Fibroblast of skin of scalp (primary cell): ENCODE results near the gene GSC.
"Not testable (repeated sequence)": the region's sequence is repeated elsewhere in the genome, so short reads cannot be mapped to it uniquely, and the experiment has no call there.

Source experiments
- DNase-seq: peaks from one replicate; pipeline ENCODE4 v3.0.0-alpha.2; 2013

GSC gene

GRCh38 chr14:94746131-94746530 lies 23.8 kb downstream of the GSC start:
- DNase-seq = no peak

DNA sequence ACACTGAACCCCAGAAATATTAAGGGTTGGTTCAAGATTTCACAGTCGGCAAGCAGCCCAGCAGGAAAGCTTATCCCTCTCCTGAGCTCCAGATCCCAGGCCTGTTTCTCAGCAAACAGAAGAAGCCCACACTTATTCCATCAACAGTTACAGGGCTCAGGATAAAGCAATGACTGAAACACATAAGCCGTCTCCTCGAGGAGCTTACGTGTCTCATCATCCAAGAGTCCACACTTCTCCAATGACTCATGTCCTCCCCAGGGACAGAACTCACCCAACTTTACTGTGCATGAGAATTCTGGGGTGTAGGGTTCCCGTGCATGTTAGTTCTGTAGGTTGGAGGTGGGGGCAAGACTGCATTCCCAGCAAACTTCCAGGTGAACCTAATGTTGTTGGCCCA lies 31.2 kb downstream of the GSC start:
- peak; percentile 30 for DNase-seq

DNA sequence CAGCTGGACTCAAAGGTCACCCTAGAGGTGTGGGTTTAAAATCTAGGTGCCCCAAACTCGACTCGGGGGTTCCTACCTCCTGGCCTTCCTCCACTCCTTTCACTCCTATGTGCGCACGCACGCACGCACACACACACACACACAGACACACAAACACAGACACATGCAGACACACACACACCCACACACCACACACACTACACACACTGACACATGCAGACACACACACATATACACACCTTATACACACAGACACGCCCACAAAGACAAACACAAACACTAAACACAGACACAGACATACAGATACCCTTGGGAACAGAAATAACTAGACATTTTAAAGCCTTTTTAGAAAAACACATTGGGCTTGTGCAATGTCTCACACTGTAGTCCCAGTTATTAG lies 31.8 kb downstream of the GSC start:
- DNase-seq = no peak

DNA sequence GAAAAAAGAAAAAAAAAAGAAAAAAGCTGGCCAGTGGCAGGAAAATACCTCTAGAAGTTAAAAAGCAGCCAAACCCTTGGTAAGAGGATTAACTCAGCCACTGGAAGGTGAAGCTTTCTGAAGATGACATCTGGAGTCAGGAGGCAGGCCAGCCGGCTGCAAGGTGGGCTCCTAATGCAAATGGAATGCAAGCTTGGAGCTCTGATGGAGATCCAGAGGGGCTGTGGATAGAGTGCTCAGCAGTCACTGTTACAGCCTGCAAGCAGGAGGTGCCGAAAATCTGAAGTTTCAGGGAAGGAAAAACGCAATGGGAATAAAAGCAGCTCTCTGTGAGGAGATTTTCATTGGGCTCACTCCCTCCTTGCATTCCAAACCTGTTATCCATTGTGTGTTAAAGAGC lies 41.0 kb downstream of the GSC start:
- no peak for DNase-seq

DNA sequence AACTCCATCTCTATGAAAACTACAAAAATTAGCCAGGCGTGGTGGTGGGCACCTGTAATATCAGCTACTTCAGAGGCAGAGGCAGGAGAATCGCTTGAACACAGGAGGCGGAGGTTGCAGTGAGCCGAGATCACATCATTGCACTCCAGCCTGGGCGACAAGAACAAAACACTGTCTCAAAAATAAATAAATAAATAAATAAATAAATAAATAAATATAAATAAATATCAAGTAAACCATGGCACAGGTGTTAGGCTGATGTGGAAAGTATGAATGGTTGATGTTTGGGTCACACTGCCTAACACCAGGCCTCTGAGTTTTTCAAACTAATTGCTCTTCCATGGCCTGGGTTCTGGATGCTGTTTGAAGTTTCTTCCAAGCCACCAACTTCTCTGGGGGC lies 41.5 kb downstream of the GSC start:
- DNase-seq = not testable (repeated sequence)

DNA sequence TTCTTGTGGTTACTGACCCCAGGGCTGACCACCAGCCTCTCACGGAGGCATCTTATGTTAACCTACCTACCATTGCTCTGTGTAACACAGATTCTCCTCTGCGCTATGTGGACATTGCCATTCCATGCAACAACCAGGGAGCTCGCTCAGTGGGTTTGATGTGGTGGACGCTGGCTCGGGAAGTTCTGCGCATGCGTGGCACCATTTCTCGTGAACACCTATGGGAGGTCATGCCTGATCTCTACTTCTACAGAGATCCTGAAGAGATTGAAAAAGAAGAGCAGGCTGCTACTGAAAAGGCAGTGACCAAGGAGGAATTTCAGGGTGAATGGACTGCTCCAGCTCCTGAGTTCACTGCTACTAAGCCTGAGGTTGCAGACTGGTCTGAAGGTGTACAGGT lies 43.3 kb downstream of the GSC start:
- DNase-seq = not testable (repeated sequence)

DNA sequence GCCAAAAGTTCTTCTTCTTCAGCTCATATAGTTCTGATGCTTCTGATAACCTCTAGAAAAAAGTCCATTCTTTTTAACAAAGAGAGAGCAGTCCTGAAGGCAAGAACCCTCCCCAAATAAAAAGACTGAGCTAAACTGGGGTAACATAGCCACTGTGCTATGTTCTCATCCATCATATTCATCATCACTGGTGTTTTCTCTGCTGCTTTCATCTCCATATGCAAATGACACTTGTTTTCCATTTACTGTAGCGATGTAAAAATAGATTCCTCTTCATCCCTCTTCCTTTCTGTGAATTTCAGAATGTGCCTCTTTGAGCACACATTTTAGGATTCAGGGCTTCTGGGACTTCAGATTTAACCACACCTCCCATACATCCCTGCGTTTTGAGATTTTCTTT lies 44.9 kb downstream of the GSC start:
- DNase-seq = no peak

GRCh38 chr14:94722397-94722796 lies 47.5 kb downstream of the GSC start:
- DNase-seq = no peak
